ENCODE data around the gene SNRPA1. TPM values are rescaled to one million over a fixed set of nuclear protein-coding genes. Genes with fewer than 3 reads are reported as not detected.

Gene SNRPA1
- polyA plus RNA-seq, 1 experiment: 57.0 TPM

DNA sequence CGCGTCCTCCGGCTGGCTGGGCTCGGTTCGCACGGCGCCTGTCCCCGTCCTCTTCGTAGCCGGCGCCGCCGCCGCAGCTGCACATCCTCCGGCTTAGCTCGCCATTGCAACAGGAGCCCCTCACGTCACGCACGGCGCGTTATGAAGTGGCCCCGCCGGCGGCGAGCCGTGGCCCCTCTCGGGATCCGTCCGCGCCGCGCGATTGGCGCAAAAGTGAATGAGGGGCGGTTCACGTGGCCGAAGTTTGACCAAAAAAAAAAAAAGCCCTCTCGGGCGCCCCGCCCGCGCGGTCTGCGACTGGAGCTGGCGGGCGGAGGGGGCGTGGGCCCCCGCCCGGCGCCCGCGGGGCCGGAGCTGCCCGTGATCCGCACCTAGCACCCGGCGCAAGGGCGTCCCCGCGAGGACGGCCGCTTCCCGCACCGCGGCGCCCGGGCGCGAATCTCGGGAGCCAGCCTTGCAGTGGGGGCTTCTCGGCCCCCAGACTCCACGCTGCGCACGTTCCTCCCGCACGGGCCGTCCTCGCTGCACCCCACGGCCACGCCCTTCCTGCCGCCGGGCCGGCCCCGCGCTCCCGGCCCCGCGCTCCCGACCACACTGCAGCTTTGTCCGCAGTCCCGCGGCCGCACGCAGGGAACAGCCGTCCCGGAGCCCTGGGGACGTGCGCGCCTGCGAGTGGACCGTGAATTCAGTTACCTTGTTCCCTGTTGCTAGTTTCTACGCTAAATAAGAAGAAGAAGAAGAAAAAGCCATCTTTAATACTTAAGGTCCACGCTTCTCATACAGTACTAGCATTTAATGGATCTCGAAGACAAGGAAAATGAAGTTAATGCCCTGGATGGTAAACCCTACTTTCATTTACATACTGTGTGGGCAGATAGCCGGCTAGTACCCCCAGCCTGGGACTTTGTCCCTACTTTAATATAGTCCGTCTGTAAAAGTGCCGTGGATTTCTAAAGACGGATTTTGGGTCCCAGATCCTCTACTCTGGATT, 42.9 kb downstream of the SNRPA1 start, which contains the start of gene CHSY1:
Gene CHSY1, minus strand, starts transcription at position 219 of the 991 bp plus-strand sequence. CDS start 592 bp downstream, outside the sequence.
- Histone ChIP-seq H3K4me3 (ENCODE audit: low read depth, low read length) (peak within 1 kb of the TSS; percentile 88), H3K9me3 (ENCODE audit: control insufficient read depth, insufficient read depth, low read length) (no peaks in the 10 kb centered on the region; the same call in 1 of the 2 replicates), H3K27ac (ENCODE audit: low read depth, low read length) (peak within 1 kb of the TSS; percentile 65), H3K27me3 (ENCODE audit: control insufficient read depth, insufficient read depth, low read length) (no peaks in the 10 kb centered on the region)
- ChIA-PET CTCF (interaction anchor here (0.6 to 4.5 kb wide), 7 partner anchors 63 to 537 kb away, joined by 3 to 39 read pairs (median 3); no protein-coding TSS in a partner anchor), POLR2A (interaction anchor here (0.6 to 2.1 kb wide), 17 partner anchors 11 to 366 kb away, joined by 3 to 16 read pairs (median 5); no protein-coding TSS in a partner anchor)
- DNase-seq (ENCODE audit: low read depth, low spot score): peak; percentile 81
- TF ChIP-seq, protein P1, sequence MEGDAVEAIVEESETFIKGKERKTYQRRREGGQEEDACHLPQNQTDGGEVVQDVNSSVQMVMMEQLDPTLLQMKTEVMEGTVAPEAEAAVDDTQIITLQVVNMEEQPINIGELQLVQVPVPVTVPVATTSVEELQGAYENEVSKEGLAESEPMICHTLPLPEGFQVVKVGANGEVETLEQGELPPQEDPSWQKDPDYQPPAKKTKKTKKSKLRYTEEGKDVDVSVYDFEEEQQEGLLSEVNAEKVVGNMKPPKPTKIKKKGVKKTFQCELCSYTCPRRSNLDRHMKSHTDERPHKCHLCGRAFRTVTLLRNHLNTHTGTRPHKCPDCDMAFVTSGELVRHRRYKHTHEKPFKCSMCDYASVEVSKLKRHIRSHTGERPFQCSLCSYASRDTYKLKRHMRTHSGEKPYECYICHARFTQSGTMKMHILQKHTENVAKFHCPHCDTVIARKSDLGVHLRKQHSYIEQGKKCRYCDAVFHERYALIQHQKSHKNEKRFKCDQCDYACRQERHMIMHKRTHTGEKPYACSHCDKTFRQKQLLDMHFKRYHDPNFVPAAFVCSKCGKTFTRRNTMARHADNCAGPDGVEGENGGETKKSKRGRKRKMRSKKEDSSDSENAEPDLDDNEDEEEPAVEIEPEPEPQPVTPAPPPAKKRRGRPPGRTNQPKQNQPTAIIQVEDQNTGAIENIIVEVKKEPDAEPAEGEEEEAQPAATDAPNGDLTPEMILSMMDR (IDR thresholded peaks at IDR 0.05; ENCODE audit: low read depth, low read length): no peak

DNA sequence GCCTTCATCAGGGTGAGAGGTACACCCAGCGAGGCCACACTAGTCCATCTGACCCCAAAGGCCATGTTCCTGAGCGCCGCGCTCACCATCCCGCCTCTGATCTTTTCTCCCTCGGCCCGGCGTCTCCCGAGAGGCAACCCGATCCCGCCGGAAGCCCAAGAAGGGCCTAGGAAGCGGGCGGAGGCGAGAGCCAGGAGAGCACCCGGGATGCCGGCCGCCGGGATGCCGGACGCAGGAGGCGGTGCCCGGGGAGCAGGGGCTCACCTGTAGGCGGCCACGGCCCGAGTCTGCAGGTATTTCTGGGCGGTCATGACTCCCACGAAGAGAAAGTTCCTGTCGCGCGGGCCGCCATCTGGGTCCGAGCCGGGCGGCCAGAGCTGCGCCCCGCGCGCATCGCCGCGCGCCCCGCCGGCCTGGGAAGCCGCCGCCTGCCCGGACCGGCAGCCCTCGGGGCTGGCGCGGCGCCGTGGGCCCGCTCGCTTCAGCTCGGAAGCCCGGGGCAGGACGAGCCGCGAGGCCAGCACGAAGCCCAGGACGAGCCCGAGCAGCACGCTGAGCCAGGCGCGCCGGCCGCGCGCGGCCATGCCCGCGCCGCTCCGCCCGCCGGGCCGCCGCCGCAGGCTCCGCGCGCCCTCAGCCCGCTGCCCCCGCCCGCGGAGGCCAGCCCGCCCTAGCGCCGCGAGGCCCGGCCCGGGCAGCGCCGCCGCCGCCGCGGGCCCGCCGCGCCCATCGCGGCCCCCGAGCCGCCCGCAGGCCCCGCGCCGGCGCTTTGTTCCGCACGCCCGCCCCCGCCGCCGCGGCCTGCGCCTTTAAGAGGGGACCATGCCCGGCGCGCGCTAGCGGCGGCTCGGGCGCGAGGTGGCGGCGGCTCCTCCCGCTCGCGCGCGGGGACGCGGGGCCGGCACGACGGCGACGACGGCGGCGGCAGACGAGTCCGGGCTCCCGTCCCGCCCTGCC, 43.9 kb downstream of the SNRPA1 start:
- Histone ChIP-seq H3K4me3 (ENCODE audit: low read depth, low read length) (peak overlapping the region; percentile 88), H3K27ac (ENCODE audit: low read depth, low read length) (peak overlapping the region; percentile 65), H3K27me3 (ENCODE audit: control insufficient read depth, insufficient read depth, low read length) (no peaks in the 10 kb centered on the region), H3K9me3 (ENCODE audit: control insufficient read depth, insufficient read depth, low read length) (no peaks in the 10 kb centered on the region; the same call in 1 of the 2 replicates)
- TF ChIP-seq, protein P1 (IDR thresholded peaks at IDR 0.05; ENCODE audit: low read depth, low read length): no peak
- ChIA-PET CTCF (interaction anchor here (0.6 to 3.3 kb wide), 6 partner anchors 62 to 243 kb away, joined by 3 to 11 read pairs (median 3); no protein-coding TSS in a partner anchor), POLR2A (interaction anchor here (0.6 to 2.1 kb wide), 12 partner anchors 10 to 230 kb away, joined by 3 to 16 read pairs (median 4); no protein-coding TSS in a partner anchor)
- DNase-seq (ENCODE audit: low read depth, low spot score): no peak

DNA sequence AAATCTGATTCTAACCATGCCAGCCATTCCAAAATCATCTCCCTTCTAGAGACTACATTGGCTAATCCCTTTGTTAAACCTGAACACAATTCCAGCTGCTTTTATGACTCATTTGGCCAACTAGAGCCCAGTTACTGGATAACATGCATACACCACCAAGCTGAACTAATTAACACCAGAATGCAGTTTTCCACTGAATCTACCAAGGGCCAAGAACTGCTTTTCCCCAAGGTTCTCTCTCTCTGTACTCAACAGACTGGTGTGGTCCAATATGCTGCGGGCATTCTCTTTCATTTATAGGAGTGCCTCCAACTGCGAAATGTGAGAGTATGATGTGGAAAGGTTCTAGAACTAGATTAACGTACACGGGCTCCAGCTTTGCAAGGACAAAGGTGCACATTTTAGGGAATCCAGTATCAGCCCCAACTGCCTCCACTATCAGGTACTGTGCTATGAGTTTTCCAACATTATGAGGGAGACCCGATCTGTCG, 44.7 kb downstream of the SNRPA1 start:
- Histone ChIP-seq H3K4me3 (ENCODE audit: low read depth, low read length) (peak overlapping the region; percentile 88), H3K27ac (ENCODE audit: low read depth, low read length) (peak overlapping the region; percentile 65), H3K9me3 (ENCODE audit: control insufficient read depth, insufficient read depth, low read length) (no peaks in the 10 kb centered on the region; the same call in 1 of the 2 replicates), H3K27me3 (ENCODE audit: control insufficient read depth, insufficient read depth, low read length) (no peaks in the 10 kb centered on the region)
- TF ChIP-seq, protein P1 (IDR thresholded peaks at IDR 0.05; ENCODE audit: low read depth, low read length): no peak
- ChIA-PET POLR2A (no interaction called here), CTCF (interaction anchor here (1.1 kb wide), 1 partner anchor 243 kb away, joined by 3 read pairs; no protein-coding TSS in a partner anchor)
- no peak for DNase-seq (ENCODE audit: low read depth, low spot score)

DNA sequence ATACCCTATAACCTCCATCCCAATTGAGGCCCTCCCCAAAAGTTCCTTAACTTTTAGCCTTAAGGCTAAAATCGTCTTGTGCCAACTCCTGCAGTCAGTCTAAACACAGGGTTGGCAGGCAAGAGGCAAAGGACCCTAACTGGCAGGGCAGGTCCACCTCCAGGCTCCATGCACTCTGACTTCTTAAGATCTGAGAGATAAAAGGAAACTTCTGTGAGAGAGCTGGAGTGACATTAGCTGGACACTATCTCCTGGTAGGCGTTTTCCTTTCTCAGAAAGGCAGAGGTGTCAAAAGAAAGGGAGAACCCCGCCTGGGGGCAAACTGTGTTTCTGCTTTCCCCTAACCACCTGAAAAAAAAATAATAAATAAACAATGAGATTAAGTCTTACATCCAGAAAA, 46.8 kb downstream of the SNRPA1 start:
- no peaks in the 10 kb centered on the region; the same call in 1 of the 2 replicates for H3K9me3 ChIP-seq (ENCODE audit: control insufficient read depth, insufficient read depth, low read length)
- TF ChIP-seq, protein P1 (IDR thresholded peaks at IDR 0.05; ENCODE audit: low read depth, low read length): no peak
- ChIA-PET CTCF (interaction anchor here (1.0 to 1.6 kb wide), 2 partner anchors 10 to 233 kb away, joined by 3 to 4 read pairs; no protein-coding TSS in a partner anchor), POLR2A (interaction anchor here (0.5 to 0.7 kb wide), 3 partner anchors 54 to 80 kb away, joined by 3 to 5 read pairs (median 4); no protein-coding TSS in a partner anchor)
- H3K27ac ChIP-seq (ENCODE audit: low read depth, low read length): no peak overlapping the region
- DNase-seq (ENCODE audit: low read depth, low spot score): no peak
- no peaks in the 10 kb centered on the region for H3K27me3 ChIP-seq (ENCODE audit: control insufficient read depth, insufficient read depth, low read length)
- H3K4me3 ChIP-seq (ENCODE audit: low read depth, low read length): no peak overlapping the region
